Nasal cavity respiratory epithelium epithelial cell of viscerocranial mucosa (primary cell): Measurements from ENCODE around the gene ORMDL2. TPM values are rescaled to one million over a fixed set of nuclear protein-coding genes. Genes with fewer than 3 reads are reported as not detected.

Experiments used
- total RNA-seq: library from RNA; depleted of rRNA; stranded (reverse); fragments of >200 nt; gene quantifications from 2 replicates; pipeline ENCODE4 v1.2.3, GENCODE V29; 2014

ORMDL2 gene, protein sequence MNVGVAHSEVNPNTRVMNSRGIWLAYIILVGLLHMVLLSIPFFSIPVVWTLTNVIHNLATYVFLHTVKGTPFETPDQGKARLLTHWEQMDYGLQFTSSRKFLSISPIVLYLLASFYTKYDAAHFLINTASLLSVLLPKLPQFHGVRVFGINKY
- total RNA-seq: 35.2 and 37.4 TPM in 2 replicates

DNA sequence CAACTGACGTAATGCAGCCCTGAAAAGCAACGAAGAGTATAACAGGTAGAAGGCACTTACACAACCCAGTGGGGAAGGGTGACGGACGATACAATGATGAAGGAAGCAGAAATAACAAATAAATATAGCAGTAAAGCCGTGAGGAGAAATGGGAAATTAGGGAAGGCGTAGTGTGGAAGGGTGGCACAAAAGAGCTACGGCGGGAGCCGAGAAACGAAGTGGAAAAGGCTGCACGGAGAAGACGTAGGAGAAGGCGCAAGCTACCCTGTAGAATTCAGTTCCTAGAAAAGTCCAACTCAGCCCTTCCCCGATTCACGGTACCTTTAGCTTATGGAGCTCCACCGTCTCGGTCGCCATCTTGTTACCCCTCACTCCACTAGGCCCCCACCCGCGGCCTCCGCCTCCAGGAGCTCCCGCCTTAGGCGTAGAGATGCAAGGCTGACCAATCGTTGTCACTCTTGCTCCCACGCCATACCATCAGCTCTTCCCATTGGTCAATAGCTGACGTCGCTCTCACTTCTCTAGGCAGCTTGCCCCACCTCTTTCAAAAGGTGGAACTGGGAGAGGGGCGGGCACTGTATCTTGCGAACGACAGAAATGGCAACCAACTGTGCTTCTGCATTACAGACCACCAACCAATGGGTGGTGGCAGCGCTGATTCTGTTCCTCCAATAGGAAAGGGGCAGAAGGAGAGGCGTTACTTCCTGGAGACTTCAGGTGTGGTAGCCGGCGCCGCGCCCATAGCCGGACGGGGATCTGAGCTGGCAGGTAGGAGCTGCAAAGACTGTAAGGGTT lies at the start of gene ORMDL2, which contains the start of gene SARNP:
Gene ORMDL2 (plus strand): TSS at position 697 of the 795 bp plus-strand sequence. CDS start 959 bp downstream, outside the sequence.
Gene SARNP (minus strand): TSS at position 380 of the 795 bp plus-strand sequence. CDS start 23 bp downstream, at position 357.

DNA sequence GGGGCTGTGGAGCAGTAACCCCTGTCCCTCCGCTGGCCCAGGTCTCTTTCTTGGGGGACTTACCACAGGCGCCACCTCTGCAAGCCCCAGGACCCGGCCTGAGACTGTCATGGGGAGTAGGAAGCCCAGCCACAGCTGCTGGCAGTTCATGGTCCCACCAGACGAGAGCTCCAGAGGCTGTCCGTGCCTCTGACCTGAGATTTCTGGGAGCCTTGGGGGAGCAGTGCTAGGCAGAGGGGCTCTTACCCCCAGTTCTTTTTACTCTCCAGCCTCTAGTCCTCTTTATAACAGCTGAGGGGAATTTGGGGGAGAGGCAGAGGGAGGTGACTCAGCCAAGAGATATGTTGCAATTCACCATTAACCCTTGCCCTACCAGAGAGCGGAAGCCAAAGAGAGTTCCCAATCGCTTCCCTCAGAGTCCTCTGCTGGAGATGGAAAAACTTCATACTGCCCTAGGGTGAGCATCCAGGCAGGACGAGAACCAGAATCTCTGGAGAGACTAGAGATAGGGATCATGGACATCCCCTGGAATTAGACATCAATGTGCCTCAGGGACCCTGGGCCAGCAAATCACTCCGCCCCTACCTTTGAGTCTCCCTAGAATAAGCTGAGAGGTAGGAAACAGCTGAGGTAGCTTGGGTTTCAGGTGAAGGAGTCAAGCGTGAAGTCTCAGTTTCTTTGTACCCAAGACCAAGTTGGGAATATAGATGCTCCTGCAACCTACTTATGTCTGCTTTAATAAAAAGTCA lies 25.0 kb downstream of the ORMDL2 start, which contains the start of gene MMP19:
Gene MMP19 (minus strand): TSS at position 256 of the 749 bp plus-strand sequence. CDS start 106 bp downstream, at position 150.

Other genes with a start within 250 kb of the ORMDL2 start
- not detected in 2 replicates for gene OR2AP1, start 245.6 kb upstream of the ORMDL2 start, total RNA-seq
- not detected in 2 replicates for gene OR10P1, start 181.1 kb upstream of the ORMDL2 start, total RNA-seq
- 0.34 and 1.2 TPM in 2 replicates for gene ITGA7, start 110.1 kb upstream of the ORMDL2 start, total RNA-seq
- gene BLOC1S1, start 102.0 kb upstream of the ORMDL2 start, total RNA-seq: 36.6 and 40.0 TPM in 2 replicates
- gene RDH5, start 97.6 kb upstream of the ORMDL2 start, total RNA-seq: 0.85 and 1.0 TPM in 2 replicates
- gene CD63, start 89.0 kb upstream of the ORMDL2 start, total RNA-seq: 605 and 1,092 TPM in 2 replicates
- 0.34 and 1.3 TPM in 2 replicates for gene GDF11, start 74.9 kb upstream of the ORMDL2 start, total RNA-seq
- 79.6 and 88.2 TPM in 2 replicates for gene SARNP, start 317 bp upstream of the ORMDL2 start, total RNA-seq
- gene DNAJC14, start 11.5 kb downstream of the ORMDL2 start, total RNA-seq: 37.9 and 41.4 TPM in 2 replicates
- under 0.01 and 0.28 TPM in 2 replicates for gene MMP19, start 24.9 kb downstream of the ORMDL2 start, total RNA-seq
- 28.3 and 30.8 TPM in 2 replicates for gene PYM1, start 109.9 kb downstream of the ORMDL2 start, total RNA-seq
- 72.5 and 117 TPM in 2 replicates for gene DGKA, start 113.1 kb downstream of the ORMDL2 start, total RNA-seq
- 1.3 and 1.4 TPM in 2 replicates for gene PMEL, start 148.0 kb downstream of the ORMDL2 start, total RNA-seq
- gene CDK2, start 148.8 kb downstream of the ORMDL2 start, total RNA-seq: 8.3 and 10.6 TPM in 2 replicates
- 49.9 and 80.6 TPM in 2 replicates for gene RAB5B, start 156.0 kb downstream of the ORMDL2 start, total RNA-seq
- gene SUOX, start 179.2 kb downstream of the ORMDL2 start, total RNA-seq: 3.4 and 4.9 TPM in 2 replicates
- gene IKZF4, start 203.0 kb downstream of the ORMDL2 start, total RNA-seq: 0.34 and 1.1 TPM in 2 replicates
- 55.4 and 78.7 TPM in 2 replicates for gene RPS26, start 223.9 kb downstream of the ORMDL2 start, total RNA-seq